GM12878 (cell line): ENCODE data around the gene POLR3F. TPM values are rescaled to one million over a fixed set of nuclear protein-coding genes. Genes with fewer than 3 reads are reported as not detected.

ENCODE experiments used
- ATAC-seq: fragments of 200-7000 bp; cut with Tn5 transposase; 3 replicates; pipeline ENCODE4 v1.9.1; 2020; ENCODE audit warnings: mild to moderate bottlenecking, moderate library complexity
- BruUV-seq: library from RNA; stranded (reverse); fragments of 400-500 nt; replicated peaks from 2 replicates; lab custom pipeline; 2021; lab: Mats Ljungman, UMichigan
- CTCF ChIA-PET: fragments of 300-600 bp; sonication (Branson Sonifier 250); formaldehyde crosslinking; extraction: SDS; loops from one replicate; lab custom pipeline; 2021; ENCODE audit warnings: inconsistent platforms; lab: Yijun Ruan, JAX
- POLR2A ChIA-PET: fragments of 350-600 bp; formaldehyde crosslinking; extraction: SDS; loops from one replicate; lab custom pipeline; 2021; ENCODE audit warnings: inconsistent platforms; lab: Charles Lee
- RAD21 ChIA-PET: fragments of 300-600 bp; sonication (Branson Sonifier 250); formaldehyde crosslinking; loops from one replicate; lab custom pipeline; 2023; ENCODE audit warnings: antibody characterized with exemption; ENCODE audit not compliant: unreplicated experiment; lab: Charles Lee
- SMC1A ChIA-PET: fragments of 300-600 bp; sonication (Branson Sonifier 250); formaldehyde crosslinking; loops from one replicate; lab custom pipeline; 2023; ENCODE audit not compliant: unreplicated experiment, uncharacterized antibody; lab: Charles Lee
- DNase-seq: peaks from one replicate; pipeline ENCODE4 v3.0.0-alpha.2; 2011; ENCODE audit warnings: low read depth, low spot score
- FAIRE-seq: peaks from 3 replicates; lab custom pipeline; 2011; peaks lifted over from hg19 to GRCh38; lab: Jason Lieb, UNC
- H2AFZ ChIP-seq: 2 replicates; pipeline ENCODE4 v1.6.0; 2011; ENCODE audit warnings: low read depth, low read length, control low read depth; ENCODE audit not compliant: control insufficient read depth
- H3K27ac ChIP-seq: 2 replicates; pipeline ENCODE4 v1.5.1; 2011; ENCODE audit warnings: control low read depth; ENCODE audit not compliant: control insufficient read depth, insufficient read depth
- H3K27me3 ChIP-seq, 2 experiments: replicated peaks in 1 of 2; 2 replicates each; pipeline versions ENCODE4 v1.6.0 to v1.6.1; 2011; ENCODE audit warnings: low read length in 1 of 2; ENCODE audit not compliant: control insufficient read depth in 2 of 2, insufficient read depth in 2 of 2
- H3K36me3 ChIP-seq, 2 experiments: 2 replicates each; pipeline ENCODE4 v1.5.1; 2011; ENCODE audit warnings: low read length in 1 of 2; ENCODE audit not compliant: control insufficient read depth in 2 of 2, insufficient read depth in 2 of 2
- H3K4me1 ChIP-seq: 2 replicates; pipeline ENCODE4 v1.6.1; 2011; ENCODE audit warnings: mild to moderate bottlenecking, low read length, moderate library complexity, mixed read lengths; ENCODE audit not compliant: control insufficient read depth, insufficient read depth
- H3K4me2 ChIP-seq: 2 replicates; pipeline ENCODE4 v1.6.0; 2011; ENCODE audit warnings: control low read depth; ENCODE audit not compliant: control insufficient read depth, insufficient read depth
- H3K4me3 ChIP-seq: fragments of 200-600 bp; sonication (generic); 2 replicates; pipeline ENCODE4 v1.5.1; 2016
- H3K79me2 ChIP-seq: 2 replicates; pipeline ENCODE4 v1.6.0; 2011; ENCODE audit warnings: low read length; ENCODE audit not compliant: control insufficient read depth, insufficient read depth
- H3K9ac ChIP-seq: 2 replicates; pipeline ENCODE4 v1.8.0; 2011; ENCODE audit warnings: low read length, control low read depth, mixed read lengths; ENCODE audit not compliant: control insufficient read depth, insufficient read depth
- H3K9me3 ChIP-seq: replicated peaks from 3 replicates; pipeline ENCODE4 v1.5.1; 2011; ENCODE audit warnings: mild to moderate bottlenecking, low read length; ENCODE audit not compliant: control insufficient read depth, insufficient read depth
- H4K20me1 ChIP-seq: 2 replicates; pipeline ENCODE4 v1.6.0; 2011; ENCODE audit not compliant: control insufficient read depth, insufficient read depth
- BCL11A ChIP-seq: IDR thresholded peaks from 2 replicates; pipeline ENCODE4 v1.6.1; 2011; ENCODE audit warnings: low read depth, low read length
- EP300 ChIP-seq, 2 experiments: fragments of 150-350 bp in 1 of 2; IDR thresholded peaks; 2 replicates each; pipeline ENCODE4 v1.6.1; 2011 to 2012; ENCODE audit warnings: low read depth in 2 of 2, low read length in 2 of 2, borderline replicate concordance in 1 of 2, improper control_type of control experiment in 1 of 2, inconsistent platforms in 1 of 2; ENCODE audit not compliant: control insufficient read depth in 1 of 2
- EZH2 ChIP-seq: IDR thresholded peaks from 2 replicates; pipeline ENCODE4 v1.6.1; 2012; ENCODE audit warnings: low read depth, mild to moderate bottlenecking, control low read depth, inconsistent platforms, low read length, borderline replicate concordance; ENCODE audit not compliant: control insufficient read depth
- FOXK2 ChIP-seq: fragments of 450-650 bp; IDR thresholded peaks from 2 replicates; pipeline ENCODE4 v1.6.1; 2017; ENCODE audit warnings: mild to moderate bottlenecking, moderate library complexity
- GABPA ChIP-seq: IDR thresholded peaks from 2 replicates; pipeline ENCODE4 v1.6.1; 2014; ENCODE audit warnings: antibody characterized with exemption, low read depth, mild to moderate bottlenecking, inconsistent platforms
- HCFC1 ChIP-seq: fragments of 150-350 bp; IDR thresholded peaks from 2 replicates; pipeline ENCODE4 v1.6.1; 2014; ENCODE audit warnings: low read length
- REST ChIP-seq: IDR thresholded peaks from 2 replicates; pipeline ENCODE4 v1.6.1; 2012; ENCODE audit warnings: mild to moderate bottlenecking, low read depth, low read length
- YY1 ChIP-seq: IDR thresholded peaks from 2 replicates; pipeline ENCODE4 v1.6.1; 2011; ENCODE audit warnings: low read depth, mild to moderate bottlenecking, low read length
- ZNF384 ChIP-seq: IDR thresholded peaks from 2 replicates; pipeline ENCODE4 v1.6.1; 2012; ENCODE audit warnings: low read depth, mild to moderate bottlenecking, low read length, improper control_type of control experiment, borderline replicate concordance
- WGBS: methylation state at CpG from one replicate; pipeline ENCODE4 v1.1.6; 2016; ENCODE audit warnings: low lambda C conversion rate; ENCODE audit not compliant: insufficient replicate concordance, insufficient coverage; ENCODE audit errors: missing lambda C conversion rate; 5-methylcytosine and 5-hydroxymethylcytosine counted together
- in situ Hi-C: fragments of 300-500 bp; cut with MboI; formaldehyde crosslinking; loops from 9 replicates; pipeline ENCODE4 v1.14.3; 2018; ENCODE audit warnings: mixed read lengths
- intact Hi-C: fragments of 100-400 bp; cut with micrococcal nuclease; formaldehyde crosslinking; loops from one replicate; pipeline ENCODE4 v1.14.2; 2022; ENCODE audit not compliant: unreplicated experiment
- polyA plus RNA-seq, 11 experiments: library from polyadenylated mRNA; depleted of rRNA in 4 of 11; unstranded in 6 of 11; stranded (reverse) in 5 of 11; fragments of >200 nt; fragmentation: Nextera tagmentation in 4 of 11; fragmentation: Illumina TruSeq in 1 of 11; extraction: Ambion mirVana in 4 of 11; extraction: Trizol in 1 of 11; gene quantifications; 1 replicate in 1 of 11; 2 replicates in 10 of 11; pipeline versions ENCODE4 v1.2.1 to v1.2.3, GENCODE V29; 2011 to 2016; ENCODE audit warnings: inconsistent platforms in 2 of 11, missing spikeins in 2 of 11, low read depth in 1 of 11
- total RNA-seq, 4 experiments: library from RNA; depleted of rRNA in 3 of 4; stranded (reverse); fragments of >200 nt in 3 of 4; fragmentation: Illumina TruSeq in 1 of 4; extraction: Trizol in 1 of 4; gene quantifications; 2 replicates each; pipeline versions ENCODE4 v1.2.1 to v1.2.3, GENCODE V29; 2013 to 2021
- TF ChIP-seq, protein P1 (sequence below): fragments of 450-650 bp; IDR thresholded peaks from 2 replicates; pipeline ENCODE4 v1.6.1; 2018; ENCODE audit warnings: borderline replicate concordance, mild to moderate bottlenecking; ENCODE audit not compliant: partially characterized antibody

POLR3F gene
- total and polyA plus RNA-seq, 10 of the 15 experiments (the other 5 are each of a cell fraction or from before 2014, with no cell fraction given): 8.7 to 18.1 (median 12.6) TPM

DNA sequence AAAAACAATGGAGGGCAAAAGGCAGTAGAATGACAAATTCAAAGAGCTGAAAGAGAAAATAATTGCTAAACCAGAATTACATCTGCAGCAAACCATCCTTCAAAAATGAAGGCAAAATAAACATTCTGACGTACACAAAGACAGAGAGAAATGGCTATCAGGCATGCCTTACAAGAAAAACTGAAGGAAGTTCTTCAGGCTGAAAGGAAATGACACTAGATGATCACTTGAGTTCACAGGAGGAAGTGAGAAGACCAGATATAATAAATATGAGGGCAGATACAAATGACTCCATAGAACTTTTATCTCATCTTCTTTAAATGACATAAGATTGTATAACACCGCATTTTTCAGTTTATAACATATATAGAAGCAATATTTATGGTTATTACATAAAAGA lies 30.3 kb upstream of the POLR3F start:
- H3K36me3 ChIP-seq: no peaks in the 10 kb centered on the region
- no peak overlapping the region for H3K9ac ChIP-seq
- 95% methylated on average over 2 of the region's 2 CpGs for WGBS
- H3K27me3 ChIP-seq: no peaks in the 10 kb centered on the region
- H3K79me2 ChIP-seq: no peaks in the 10 kb centered on the region
- DNase-seq (no peak), FAIRE-seq (no peak), ATAC-seq (no peak)
- peak overlapping the region; percentile 51 for H2AFZ ChIP-seq
- H3K9me3 ChIP-seq: no peaks in the 10 kb centered on the region
- in situ Hi-C loops (no loop called here), intact Hi-C loops (no loop called here)
- ChIA-PET CTCF (no interaction called here), RAD21 (no interaction called here), SMC1A (interaction anchor here (1.6 kb wide), 1 partner anchor 38 kb away, joined by 3 read pairs; no protein-coding TSS in a partner anchor), POLR2A (interaction anchor here (0.6 to 0.9 kb wide), 2 partner anchors 12 to 56 kb away, joined by 3 read pairs; no protein-coding TSS in a partner anchor)
- no peaks in the 10 kb centered on the region for H3K4me1 ChIP-seq
- no TSS peak for BruUV-seq
- no peak overlapping the region for H3K4me3 ChIP-seq
- no peak overlapping the region for H3K27ac ChIP-seq
- TF ChIP-seq EZH2 (no peak), EP300 (IDR thresholded peaks at IDR 0.05; ENCODE audit: borderline replicate concordance in 1 of 2, control insufficient read depth in 1 of 2, low read depth in 2 of 2, low read length in 2 of 2) (no peak), ZNF384 (no peak), REST (no peak), BCL11A (no peak), FOXK2 (no peak), GABPA (no peak), HCFC1 (no peak), YY1 (no peak)
- TF ChIP-seq, protein P1, sequence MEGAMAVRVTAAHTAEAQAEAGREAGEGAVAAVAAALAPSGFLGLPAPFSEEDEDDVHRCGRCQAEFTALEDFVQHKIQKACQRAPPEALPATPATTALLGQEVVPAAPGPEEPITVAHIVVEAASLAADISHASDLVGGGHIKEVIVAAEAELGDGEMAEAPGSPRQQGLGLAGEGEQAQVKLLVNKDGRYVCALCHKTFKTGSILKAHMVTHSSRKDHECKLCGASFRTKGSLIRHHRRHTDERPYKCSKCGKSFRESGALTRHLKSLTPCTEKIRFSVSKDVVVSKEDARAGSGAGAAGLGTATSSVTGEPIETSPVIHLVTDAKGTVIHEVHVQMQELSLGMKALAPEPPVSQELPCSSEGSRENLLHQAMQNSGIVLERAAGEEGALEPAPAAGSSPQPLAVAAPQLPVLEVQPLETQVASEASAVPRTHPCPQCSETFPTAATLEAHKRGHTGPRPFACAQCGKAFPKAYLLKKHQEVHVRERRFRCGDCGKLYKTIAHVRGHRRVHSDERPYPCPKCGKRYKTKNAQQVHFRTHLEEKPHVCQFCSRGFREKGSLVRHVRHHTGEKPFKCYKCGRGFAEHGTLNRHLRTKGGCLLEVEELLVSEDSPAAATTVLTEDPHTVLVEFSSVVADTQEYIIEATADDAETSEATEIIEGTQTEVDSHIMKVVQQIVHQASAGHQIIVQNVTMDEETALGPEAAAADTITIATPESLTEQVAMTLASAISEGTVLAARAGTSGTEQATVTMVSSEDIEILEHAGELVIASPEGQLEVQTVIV: no peak
- H4K20me1 ChIP-seq: no peaks in the 10 kb centered on the region
- no peak overlapping the region for H3K4me2 ChIP-seq
